ACC112 (cell line): ENCODE results near the gene POLR2H.

Experiments
- H2AFZ ChIP-seq: fragments of 200-600 bp; sonication (generic); one replicate; pipeline ENCODE4 v1.6.0; 2017; ENCODE audit warnings: antibody characterized with exemption, low read length; ENCODE audit not compliant: unreplicated experiment
- H3K27ac ChIP-seq: fragments of 200-600 bp; sonication (generic); 2 replicates; pipeline ENCODE4 v1.5.1; 2014; ENCODE audit warnings: low read depth, mild to moderate bottlenecking, antibody characterized with exemption, low read length, moderate library complexity
- H3K27me3 ChIP-seq: fragments of 200-600 bp; sonication (generic); 2 replicates; pipeline ENCODE4 v1.6.1; 2014; ENCODE audit warnings: mild to moderate bottlenecking, antibody characterized with exemption, low read length, moderate library complexity, mixed read lengths; ENCODE audit not compliant: insufficient read depth
- H3K36me3 ChIP-seq: fragments of 200-600 bp; sonication (generic); 2 replicates; pipeline ENCODE4 v1.6.1; 2016; ENCODE audit warnings: mild to moderate bottlenecking, antibody characterized with exemption, low read length, moderate library complexity, mixed read lengths; ENCODE audit not compliant: insufficient read depth
- H3K4me1 ChIP-seq: fragments of 200-600 bp; sonication (generic); one replicate; pipeline ENCODE4 v1.6.1; 2016; ENCODE audit warnings: low read length, mixed read lengths; ENCODE audit not compliant: insufficient read depth, unreplicated experiment, control insufficient read depth
- H3K4me3 ChIP-seq: fragments of 200-600 bp; sonication (generic); 2 replicates; pipeline ENCODE4 v1.5.1; 2014; ENCODE audit warnings: mild to moderate bottlenecking, low read depth, low read length
- H3K79me2 ChIP-seq: fragments of 200-600 bp; sonication (generic); one replicate; pipeline ENCODE4 v1.6.0; 2016; ENCODE audit warnings: low read length; ENCODE audit not compliant: control insufficient read depth, unreplicated experiment, insufficient read depth

POLR2H gene

GRCh38 chr3:184323696-184324095 is 37.8 kb upstream of the POLR2H start:
- Histone ChIP-seq H3K36me3 (peaks cover 81% of the 10 kb centered on the region), H3K27ac (no peak overlapping the region), H3K4me3 (no peak overlapping the region), H3K27me3 (no peaks in the 10 kb centered on the region), H3K79me2 (peaks cover 90% of the 10 kb centered on the region), H2AFZ (no peak overlapping the region), H3K4me1 (peaks cover 26% of the 10 kb centered on the region)

GRCh38 chr3:184325269-184325668 is 36.2 kb upstream of the POLR2H start:
- Histone ChIP-seq H3K36me3 (peaks cover 92% of the 10 kb centered on the region), H3K79me2 (peaks cover 81% of the 10 kb centered on the region), H3K27ac (no peak overlapping the region), H3K4me1 (peaks cover 13% of the 10 kb centered on the region), H3K27me3 (no peaks in the 10 kb centered on the region), H2AFZ (no peak overlapping the region), H3K4me3 (no peak overlapping the region)

- Histone ChIP-seq H3K27me3 (no peaks in the 10 kb centered on the region), H2AFZ (no peak overlapping the region), H3K4me3 (no peak overlapping the region), H3K4me1 (peaks cover 8% of the 10 kb centered on the region), H3K79me2 (peaks cover 76% of the 10 kb centered on the region), H3K36me3 (peaks cover 90% of the 10 kb centered on the region), H3K27ac (no peak overlapping the region)
These were observed 35.7 kb upstream of the POLR2H start for GRCh38 chr3:184325715-184326369.

- H3K36me3 ChIP-seq = peaks cover 90% of the 10 kb centered on the region
- H3K4me1 ChIP-seq = peaks cover 18% of the 10 kb centered on the region
- peaks cover 67% of the 10 kb centered on the region for H3K79me2 ChIP-seq
- no peak overlapping the region for H3K27ac ChIP-seq
- no peak overlapping the region for H3K4me3 ChIP-seq
- H3K27me3 ChIP-seq = no peaks in the 10 kb centered on the region
- no peak overlapping the region for H2AFZ ChIP-seq
These were observed 34.3 kb upstream of the POLR2H start for GRCh38 chr3:184327171-184327570.

- peaks cover 61% of the 10 kb centered on the region for H3K79me2 ChIP-seq
- no peak overlapping the region for H2AFZ ChIP-seq
- no peak overlapping the region for H3K4me3 ChIP-seq
- H3K4me1 ChIP-seq = peaks cover 27% of the 10 kb centered on the region
- H3K27ac ChIP-seq = no peak overlapping the region
- H3K27me3 ChIP-seq = no peaks in the 10 kb centered on the region
- H3K36me3 ChIP-seq = peaks cover 87% of the 10 kb centered on the region
These were observed 33.0 kb upstream of the POLR2H start for GRCh38 chr3:184328516-184328915.

GRCh38 chr3:184332370-184333090 is 29.0 kb upstream of the POLR2H start:
- Histone ChIP-seq H3K4me1 (peaks cover 59% of the 10 kb centered on the region), H3K79me2 (peaks cover 36% of the 10 kb centered on the region), H3K27ac (peak overlapping the region; percentile 94), H3K27me3 (no peaks in the 10 kb centered on the region), H3K36me3 (peaks cover 57% of the 10 kb centered on the region), H2AFZ (no peak overlapping the region), H3K4me3 (peak overlapping the region; percentile 9; the same call in 1 of the 2 replicates)

DNA sequence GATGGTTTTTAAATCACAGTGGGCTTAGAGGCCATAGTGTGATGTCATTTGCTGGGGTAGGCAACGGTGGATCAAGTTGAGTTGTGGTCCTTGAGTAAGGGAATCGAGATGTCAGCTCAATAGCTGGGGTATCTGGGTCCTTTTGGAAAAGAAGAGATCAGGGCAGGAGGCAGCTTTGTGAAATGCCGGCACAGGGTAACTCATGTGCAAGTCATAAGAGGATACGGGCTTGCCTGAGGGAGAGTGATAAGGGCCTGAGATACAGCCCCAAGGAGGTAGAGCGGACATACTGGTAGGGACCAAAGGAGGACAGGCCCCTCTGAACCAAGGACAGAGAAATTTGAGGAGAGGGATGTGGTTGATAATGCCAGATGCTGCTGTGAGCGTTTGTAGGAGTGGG is 28.3 kb upstream of the POLR2H start:
- Histone ChIP-seq H2AFZ (no peak overlapping the region), H3K27me3 (no peaks in the 10 kb centered on the region), H3K4me3 (0 out of 2 replicates have a peak overlapping the region, but pooled peaks have one; percentile 9), H3K36me3 (peaks cover 52% of the 10 kb centered on the region), H3K27ac (peak overlapping the region; percentile 94), H3K79me2 (peaks cover 39% of the 10 kb centered on the region), H3K4me1 (peaks cover 66% of the 10 kb centered on the region)

- peaks cover 70% of the 10 kb centered on the region for H3K4me1 ChIP-seq
- H3K27ac ChIP-seq = peak overlapping the region; percentile 94
- H2AFZ ChIP-seq = no peak overlapping the region
- peaks cover 47% of the 10 kb centered on the region for H3K36me3 ChIP-seq
- H3K79me2 ChIP-seq = peaks cover 39% of the 10 kb centered on the region
- no peaks in the 10 kb centered on the region for H3K27me3 ChIP-seq
- H3K4me3 ChIP-seq = no peak overlapping the region
These were observed 27.8 kb upstream of the POLR2H start for GRCh38 chr3:184333700-184334099.

DNA sequence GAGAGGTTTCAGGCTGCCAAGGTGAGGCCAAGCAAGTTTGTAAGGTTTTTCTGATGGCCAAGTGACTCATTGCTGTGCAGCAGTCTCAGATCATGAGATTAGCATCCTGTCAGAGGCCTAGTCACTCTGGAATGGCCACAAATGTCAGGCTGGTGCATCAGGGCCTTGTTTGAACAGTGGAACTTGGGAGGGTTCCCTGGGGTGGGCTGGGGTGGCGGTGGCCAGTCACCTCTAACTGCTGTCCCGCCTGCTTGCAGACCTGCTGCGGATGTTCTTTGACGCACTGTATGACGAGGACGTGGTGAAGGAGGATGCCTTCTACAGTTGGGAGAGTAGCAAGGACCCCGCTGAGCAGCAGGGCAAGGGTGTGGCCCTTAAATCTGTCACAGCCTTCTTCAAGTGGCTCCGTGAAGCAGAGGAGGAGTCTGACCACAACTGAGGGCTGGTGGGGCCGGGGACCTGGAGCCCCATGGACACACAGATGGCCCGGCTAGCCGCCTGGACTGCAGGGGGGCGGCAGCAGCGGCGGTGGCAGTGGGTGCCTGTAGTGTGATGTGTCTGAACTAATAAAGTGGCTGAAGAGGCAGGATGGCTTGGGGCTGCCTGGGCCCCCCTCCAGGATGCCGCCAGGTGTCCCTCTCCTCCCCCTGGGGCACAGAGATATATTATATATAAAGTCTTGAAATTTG is 26.9 kb upstream of the POLR2H start:
- Histone ChIP-seq H3K4me3 (no peak overlapping the region), H3K4me1 (peaks cover 75% of the 10 kb centered on the region), H3K79me2 (peaks cover 43% of the 10 kb centered on the region), H3K27me3 (no peaks in the 10 kb centered on the region), H2AFZ (no peak overlapping the region), H3K36me3 (peaks cover 38% of the 10 kb centered on the region), H3K27ac (peak overlapping the region; percentile 94)

DNA sequence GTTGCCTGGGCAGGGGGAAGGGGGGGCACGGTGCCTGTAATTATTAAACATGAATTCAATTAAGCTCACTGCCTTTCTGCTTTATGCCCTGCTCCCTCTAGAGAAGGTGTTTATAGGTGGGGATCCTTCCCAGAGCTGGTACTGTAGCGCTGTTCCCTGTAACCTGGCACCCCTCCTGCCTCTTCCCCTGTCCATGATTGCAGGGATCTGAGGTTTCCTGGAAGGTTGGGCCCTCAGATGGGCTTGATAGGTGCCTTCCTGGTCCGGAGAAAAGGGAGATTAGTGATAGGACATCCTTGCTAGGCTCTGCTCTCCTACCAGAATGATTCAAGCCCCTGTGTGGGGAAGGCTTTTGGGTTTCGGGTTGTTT is 26.2 kb upstream of the POLR2H start:
- H3K79me2 ChIP-seq = peaks cover 48% of the 10 kb centered on the region
- peak overlapping the region; percentile 83 for H3K4me3 ChIP-seq
- no peaks in the 10 kb centered on the region for H3K27me3 ChIP-seq
- H3K36me3 ChIP-seq = peaks cover 34% of the 10 kb centered on the region
- H3K4me1 ChIP-seq = peaks cover 75% of the 10 kb centered on the region
- H2AFZ ChIP-seq = no peak overlapping the region
- peak overlapping the region; percentile 94 for H3K27ac ChIP-seq
